Activated T-cell treated with anti-CD3 and anti-CD28 coated beads for 48 hours (primary cell): Measurements from ENCODE around the gene SKIC8.
A peak's percentile ranks its signal among the peaks of the same experiment; 100 is the strongest.

Experiments
- DNase-seq: peaks from one replicate; pipeline ENCODE4 v3.0.0-alpha.2; 2020; ENCODE audit warnings: low read depth

SKIC8 gene

DNA sequence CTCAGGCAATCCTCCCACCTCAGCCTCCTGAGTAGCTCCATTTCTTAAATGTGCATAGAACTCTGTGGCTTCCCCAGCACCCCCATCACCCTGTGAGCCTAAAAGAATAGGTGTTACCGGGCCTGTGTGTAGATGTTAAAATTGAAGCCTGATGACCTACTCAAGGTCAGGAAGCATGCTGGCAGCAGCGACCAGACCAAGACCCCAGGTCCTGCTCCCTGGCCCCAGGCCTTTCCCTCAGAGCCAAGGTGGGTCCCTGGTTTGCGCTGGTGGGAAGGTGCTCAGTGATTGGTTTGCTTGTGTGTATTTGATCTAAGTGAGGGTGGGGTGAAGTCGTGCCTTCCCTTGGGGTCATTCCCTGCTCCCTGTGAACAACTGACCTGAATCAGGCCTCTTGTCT is 22.4 kb upstream of the SKIC8 start:
- no peak for DNase-seq

DNA sequence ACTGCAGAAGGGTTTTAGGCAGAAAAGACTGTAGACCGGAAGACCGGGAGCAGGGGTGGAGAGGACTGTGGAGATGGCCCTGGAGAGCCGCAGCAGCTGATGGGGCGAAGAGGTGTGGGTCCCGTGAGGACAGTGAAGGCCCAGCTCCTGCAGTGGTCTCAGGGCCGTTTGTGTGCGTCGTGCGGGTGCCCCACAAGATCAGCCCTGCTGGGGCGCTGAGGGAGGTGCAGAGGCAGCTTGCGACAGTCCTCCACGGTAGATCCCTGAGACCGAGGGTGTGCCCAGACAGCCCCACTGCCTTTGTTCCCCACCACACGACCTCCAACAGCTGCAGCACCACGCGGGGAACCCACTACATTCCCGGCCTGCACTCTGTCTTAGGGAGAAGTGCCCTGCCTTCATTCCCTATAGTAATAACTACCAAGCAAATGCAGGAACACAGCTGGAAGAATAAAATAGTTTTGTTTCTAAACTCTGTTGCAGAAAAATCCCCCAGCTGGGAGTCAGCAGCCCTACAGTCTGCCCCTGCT is 21.7 kb upstream of the SKIC8 start:
- no peak for DNase-seq

DNA sequence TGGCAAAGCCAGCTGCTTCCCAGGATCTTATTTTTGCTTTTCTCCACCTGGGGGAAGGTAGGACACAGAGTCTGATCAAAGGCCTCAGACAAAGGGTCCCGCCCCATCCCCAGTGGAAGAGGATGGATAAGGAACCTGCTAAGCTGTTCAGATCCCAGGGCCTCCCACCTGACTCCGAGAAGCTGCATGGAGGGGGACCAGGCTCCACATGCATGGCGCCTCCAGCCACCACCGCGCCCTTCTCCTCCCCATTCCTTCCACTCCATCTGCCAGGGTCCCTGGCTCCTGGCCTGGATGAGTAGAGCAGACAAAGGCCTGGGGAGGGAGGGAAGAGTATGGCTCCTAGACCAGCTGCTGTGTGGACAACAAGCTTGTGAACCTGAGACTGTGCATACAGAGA is 20.8 kb upstream of the SKIC8 start:
- DNase-seq: no peak

DNA sequence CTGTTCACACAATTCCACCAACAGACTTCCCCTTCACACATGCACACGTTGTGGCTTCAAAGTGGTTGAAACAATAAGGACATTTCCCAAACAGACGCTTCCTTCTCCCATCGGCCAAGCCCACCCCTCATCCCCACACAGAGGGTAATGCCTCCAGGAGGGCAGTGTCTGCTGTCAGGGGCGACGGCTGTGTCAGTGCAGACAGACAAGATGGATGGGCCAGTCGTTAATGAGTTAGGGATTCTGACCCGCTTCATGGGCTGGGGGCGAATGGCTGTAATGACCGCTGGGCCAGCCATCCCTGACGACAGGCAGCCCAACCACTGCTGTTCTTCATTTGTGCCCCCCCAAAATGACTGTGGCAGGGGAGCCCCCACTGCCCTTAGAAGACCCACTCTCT is 20.2 kb upstream of the SKIC8 start:
- DNase-seq: no peak

DNA sequence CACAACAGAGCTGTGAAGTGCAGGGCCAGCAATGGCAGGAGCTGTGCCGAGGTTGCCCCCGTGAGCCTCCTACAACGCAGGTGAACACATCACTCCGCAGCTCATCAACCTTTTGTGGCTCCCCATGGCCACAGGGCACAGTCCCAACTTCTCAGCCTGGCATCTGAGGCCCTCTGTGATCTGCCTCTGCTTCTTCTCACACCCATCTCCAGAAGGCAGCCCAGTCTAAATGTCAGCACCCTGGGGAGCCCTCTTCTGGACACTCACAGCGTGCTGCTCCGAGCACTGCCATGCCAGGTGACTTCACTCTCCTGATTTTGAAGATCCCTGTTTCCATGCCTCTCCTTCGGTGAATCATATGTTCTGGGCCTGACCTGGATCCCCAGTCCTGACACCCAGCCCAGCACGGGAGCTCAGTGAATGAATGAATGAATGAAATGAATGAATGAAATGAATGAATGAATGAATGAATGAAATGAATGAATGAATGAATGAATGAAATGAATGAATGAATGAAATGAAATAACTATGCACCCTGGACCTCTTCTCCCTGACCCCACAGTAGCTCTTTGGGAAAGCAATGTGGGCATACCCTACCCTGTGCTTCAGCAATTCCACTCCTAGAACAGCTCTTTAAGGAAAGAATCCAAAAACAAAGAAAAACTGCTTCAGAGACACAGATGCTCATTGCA is 17.9 kb upstream of the SKIC8 start:
- DNase-seq: no peak

DNA sequence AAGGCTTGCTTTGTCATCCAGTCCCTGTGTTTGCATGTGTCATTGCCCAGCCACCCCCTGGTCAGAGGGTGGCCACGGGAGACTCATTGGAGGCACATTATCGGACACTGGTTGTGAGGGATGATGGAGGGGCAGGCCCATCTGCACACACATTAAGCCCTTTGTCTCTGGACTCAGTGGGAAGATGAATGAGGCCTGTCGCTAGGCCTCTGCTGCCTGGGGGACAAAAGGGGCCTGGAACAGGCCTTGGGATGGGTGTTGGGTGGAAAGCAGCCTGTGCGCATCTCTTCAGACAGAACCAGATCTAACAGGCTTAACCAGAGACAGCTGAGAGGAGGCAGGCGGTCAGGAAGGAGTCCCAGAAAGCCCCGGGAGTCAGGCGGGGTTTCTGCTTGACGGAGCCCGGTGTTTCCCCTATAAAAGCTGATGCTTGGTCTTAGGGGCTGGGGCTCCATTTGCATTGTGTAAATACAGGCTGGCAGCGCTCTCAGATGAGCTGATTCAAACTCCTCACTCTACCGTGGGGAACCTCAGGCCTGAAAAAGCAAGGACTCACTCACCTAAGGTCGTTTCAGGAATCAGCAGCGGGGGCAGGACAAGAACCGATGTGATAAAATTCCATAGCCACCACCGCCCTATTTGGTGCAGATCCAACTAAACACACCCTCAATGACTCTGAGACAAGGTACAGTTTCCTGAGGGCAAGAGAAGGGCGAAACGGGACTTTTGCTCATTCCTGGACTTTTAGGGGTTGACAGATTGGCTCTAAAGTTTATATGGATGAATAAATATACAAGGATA is 17.1 kb upstream of the SKIC8 start:
- DNase-seq: no peak

DNA sequence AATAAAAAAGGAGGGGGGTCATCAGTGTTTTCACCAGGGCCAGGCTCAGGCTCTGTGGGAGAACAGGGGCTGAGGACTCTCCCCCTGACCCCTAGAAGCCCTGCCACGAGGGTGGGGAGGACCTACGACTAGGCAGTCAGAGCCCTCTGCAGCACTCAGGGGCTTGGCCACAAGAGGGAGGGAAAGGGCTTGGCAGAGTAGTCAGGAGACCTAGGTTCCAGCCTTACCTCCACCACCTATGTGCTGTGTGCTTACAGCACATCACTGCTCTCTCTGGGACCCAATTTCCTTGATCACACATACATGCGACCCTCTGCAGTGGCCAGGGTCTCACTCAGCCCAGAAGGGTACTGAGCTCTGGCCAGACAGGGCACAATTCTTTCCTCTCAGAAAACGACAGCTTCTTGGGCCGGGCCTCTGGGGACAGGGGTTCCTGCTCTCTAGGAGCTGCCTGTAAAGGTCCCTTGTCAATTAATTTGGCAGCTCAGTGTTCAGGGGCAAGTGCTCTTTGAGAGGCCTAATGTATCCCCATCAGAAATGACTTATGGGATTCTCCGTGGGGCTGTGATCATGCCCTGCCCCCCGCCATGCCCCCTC is 16.4 kb upstream of the SKIC8 start:
- no peak for DNase-seq

DNA sequence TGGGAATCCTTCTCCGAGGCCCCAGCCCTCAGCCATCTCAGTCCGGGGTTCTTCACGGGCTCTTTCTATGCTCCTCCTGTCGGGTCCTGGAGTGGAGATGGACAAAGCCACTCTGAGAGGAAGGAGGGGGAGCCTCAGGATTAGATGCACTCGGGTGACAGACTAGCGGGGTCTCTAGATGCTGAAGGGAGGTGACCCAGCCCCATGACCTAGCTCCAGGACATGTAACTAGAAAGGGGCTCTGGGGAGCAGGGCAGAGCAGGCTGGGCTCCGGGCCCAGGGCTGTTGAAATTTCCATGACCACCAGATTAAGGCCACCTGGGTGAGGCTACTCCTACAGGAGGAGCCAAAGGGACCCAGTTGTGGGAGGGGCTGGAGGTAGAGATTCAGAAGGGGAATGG is 14.8 kb upstream of the SKIC8 start:
- DNase-seq: no peak

DNA sequence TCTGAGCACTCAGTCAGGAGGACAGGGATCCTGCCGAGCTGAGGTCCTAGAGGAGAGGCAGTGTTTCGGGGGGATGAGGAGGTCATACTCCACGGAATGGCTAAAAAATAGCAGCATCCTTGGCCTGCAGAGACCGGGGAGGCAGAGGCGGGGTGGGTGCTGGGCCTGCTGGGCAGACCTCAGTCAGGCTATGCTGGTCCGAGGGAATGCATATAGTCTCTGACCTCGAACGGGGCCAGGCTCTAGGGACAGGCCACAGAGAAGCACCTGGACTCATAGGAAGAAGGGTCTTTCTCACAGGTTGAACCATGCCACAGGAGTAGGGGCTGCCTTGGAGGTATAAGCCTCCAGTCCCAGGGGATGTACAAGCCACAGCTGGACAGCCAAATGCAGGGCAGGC is 14.0 kb upstream of the SKIC8 start:
- no peak for DNase-seq

DNA sequence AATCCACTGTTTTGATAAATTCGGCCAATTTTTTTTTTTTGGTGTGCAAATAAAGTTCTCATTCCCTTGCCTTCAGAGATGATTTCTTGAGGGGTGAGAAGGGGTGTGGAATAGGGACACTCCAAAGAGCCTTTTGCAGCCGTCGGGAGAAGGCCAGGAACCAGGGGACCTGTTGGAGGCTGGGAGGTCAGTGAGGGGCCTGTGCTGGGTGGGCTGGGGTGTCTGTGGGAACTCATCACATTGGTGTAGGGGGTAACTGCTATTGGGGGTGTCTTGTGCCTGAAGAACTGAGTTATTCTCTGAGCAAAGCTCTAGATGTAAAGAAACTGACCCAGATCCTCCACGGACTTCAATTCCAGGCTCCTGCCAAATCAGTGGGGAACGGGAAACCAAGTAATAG is 13.5 kb upstream of the SKIC8 start:
- no peak for DNase-seq

DNA sequence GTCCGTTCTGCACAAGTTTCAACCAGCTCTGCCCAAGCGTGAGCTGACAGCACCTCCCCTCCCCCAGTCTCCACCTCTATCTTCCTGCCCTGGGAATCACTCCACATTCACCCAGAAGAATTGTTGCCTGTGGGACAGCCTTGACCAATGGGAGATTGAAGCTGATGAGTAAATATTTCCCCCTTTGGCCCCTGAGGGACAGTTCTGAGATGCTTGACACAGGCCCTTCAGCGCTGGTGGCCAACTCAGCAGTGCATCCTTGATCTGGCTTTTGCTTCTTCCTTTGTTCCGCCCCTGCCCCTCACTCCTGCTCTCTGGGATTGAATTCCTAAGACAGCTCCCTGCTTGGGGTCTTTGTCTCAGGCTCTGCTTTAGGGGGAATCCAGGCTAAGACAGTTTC is 13.1 kb upstream of the SKIC8 start:
- DNase-seq: no peak

DNA sequence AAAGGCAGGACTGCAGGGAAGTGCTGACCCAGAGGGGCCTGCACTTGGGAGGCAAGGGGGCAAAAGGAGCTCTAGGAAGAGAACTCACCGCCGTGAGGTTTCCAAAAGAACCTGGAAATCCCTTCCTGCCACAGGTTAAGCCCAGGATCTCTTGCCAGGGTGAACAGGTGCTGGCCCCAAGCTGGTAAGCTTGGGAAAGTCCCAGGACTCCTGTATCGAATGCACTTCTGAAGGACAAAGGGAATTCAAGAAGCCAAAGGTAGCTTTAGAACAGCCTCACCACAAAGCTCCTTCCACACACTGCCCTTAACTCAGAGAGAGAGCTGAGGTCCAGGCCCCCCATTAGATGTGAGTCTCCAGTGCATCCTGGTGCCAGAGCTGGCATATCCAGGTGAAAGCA is 11.9 kb upstream of the SKIC8 start:
- no peak for DNase-seq

DNA sequence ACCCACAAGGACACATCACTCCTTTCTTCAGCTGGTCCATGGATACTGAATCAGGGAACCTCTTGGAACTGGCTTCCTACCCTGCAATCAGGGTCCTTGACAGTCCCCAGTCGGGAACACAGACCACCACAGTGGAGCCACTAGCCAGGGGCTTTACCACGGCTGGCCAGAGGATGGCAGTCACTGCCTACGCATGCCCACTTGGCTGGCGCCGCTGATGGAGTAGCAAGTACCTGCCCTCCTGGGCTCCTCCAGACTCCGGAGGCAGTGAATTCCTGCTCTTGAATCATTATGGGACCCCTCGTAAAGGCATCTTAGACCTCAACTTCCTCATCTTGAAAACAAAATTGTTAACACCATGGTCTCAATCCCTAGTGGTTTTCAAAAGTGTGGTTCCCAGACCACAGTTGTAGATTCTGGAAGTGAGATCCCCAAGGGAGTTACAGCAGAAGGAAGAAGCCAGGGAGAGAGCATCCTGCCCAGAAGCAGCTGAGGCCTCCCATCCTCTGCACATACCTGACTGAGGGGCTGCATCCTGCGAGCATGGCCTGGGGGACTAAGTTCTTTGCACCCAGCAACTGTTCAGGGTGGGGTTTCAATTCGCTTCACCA is 9.1 kb upstream of the SKIC8 start:
- peak; percentile 57 for DNase-seq

DNA sequence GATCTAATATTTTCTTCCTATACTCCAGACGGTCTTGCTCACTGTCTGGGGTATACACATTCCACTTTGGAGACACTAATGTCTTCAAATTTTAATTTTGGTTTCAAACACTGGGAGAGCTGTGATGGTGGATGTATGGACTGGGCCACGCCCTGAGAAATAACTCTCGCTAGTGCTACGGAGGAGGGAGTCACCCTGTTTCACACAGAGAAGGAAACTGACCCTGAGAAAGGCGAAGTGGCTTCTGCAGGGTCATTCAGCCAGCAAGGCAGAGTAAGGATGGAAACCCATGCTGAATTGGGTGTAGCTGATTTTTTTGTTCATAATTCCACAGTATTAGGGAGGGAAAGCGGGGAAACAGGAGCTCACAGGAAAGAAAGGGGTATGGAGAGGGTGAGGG is 8.6 kb upstream of the SKIC8 start:
- DNase-seq: no peak

DNA sequence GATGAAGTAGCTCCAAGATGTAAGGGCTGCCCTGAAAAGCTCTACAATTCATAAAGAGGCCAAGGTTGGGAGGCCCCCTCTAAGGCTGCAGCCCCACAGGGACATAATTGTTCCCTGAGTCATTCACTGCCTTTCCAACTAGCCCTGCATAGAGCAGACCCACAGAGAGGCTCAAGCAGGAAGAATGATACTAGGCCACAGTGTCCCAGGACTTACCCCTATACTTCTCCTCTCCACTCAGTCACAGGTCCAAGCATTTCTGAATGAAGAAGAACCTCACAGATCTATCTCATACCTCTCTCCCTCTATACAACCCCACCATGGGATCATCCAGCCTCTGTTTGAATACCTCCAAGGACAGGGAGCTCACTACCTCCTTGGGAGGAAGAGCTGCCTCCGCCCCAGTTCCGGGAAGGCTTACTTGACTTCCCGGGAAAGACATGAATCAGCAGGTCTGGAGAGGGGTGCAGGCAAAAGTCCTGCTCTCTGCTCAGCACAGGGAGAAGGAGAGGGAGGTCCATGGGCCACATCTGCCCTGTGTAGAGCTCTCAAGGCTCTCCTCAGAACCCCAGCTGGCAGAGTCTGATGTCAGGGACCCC is 6.9 kb upstream of the SKIC8 start:
- no peak for DNase-seq

DNA sequence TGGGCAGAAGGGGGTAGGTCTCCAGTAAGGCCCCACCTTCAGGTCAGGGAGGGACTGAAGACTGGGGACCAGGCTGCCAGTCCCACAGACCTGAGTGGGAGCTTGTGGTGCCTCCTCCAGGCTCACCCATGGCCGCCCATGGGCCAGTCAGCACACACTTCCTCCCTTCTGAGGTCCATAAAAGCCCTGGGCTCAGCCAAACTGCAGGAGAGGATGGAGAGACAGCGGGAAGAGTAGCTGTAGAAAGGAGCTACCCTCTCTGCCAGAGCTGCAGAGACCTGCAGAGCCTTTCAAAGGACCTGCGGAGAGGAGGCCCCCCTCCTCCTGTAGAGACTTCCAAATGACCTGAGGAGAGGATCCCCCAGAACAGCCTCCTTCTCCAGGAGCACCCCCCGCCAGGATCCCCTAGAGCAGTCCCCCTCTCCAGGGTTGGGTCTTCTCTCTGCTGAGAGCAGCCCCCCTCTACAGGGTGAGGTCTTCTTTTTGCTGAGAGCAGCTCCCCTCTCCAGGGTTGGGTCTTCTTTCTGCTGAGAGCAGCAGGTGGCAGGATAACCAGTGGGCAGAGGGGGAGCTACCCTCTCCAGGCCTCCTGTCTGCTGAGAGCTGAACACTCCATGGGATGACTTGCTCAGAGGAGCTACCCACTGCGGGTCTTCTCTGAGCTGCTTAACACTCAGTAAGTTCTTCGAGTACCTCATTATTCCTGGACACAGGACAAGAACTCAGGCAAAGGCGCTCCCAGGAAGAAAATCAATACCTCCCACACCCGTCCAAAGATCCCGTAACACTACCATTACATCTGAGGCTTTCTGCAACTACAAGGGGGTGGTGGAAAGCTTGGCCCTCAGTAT is 5.0 kb upstream of the SKIC8 start:
- DNase-seq: no peak

DNA sequence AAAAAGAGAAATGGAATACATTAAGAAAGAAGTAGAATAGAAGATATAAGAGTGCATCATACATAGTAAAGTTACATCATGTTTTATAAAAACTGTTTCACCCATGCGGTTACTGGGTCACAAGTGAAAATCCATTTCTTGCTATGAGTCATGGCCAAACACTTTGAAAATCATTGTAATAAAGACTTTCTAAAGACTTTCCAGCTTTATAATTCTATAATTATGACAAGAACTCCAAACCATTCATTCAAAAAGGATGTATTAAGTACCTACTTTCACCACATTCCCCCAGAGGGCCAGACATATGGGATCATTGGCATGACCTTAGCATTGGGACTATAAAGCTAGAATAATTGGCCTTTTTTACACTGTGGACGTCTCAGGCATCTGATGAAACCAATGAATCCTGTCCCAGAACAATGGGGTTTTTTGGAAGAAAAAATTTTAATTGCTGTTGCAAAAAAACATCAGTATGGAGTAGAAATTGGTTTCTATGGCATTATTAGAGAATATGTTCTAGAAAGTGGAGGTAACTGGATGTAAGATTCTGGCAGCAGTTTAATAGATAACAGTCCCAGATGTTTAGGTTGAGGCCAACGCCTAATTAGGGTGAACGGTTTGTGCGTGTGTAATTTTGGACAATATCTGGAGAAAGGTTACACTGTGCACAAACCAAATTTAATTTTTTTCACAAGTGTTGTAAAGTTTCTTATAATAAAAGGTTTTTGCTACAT is 3.3 kb upstream of the SKIC8 start:
- DNase-seq: no peak

DNA sequence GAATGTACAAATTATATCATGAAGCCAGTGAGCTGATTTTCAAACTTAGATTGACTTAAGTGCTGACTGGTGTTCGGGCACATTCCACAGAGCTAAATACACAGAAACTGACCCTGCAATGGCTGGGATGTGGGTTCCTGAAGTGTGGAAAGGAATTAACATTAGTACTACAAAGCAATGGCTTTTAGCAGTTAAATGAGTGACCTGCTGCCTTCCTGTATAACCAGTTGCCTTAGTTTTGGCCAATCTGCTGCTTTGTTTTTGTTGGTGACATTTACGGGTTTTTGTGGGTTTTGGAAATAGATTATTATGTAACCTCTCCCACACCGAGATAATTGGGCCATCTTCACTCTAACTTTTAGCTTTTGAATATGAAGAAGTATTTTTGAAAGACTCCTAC is 2.4 kb upstream of the SKIC8 start:
- no peak for DNase-seq

DNA sequence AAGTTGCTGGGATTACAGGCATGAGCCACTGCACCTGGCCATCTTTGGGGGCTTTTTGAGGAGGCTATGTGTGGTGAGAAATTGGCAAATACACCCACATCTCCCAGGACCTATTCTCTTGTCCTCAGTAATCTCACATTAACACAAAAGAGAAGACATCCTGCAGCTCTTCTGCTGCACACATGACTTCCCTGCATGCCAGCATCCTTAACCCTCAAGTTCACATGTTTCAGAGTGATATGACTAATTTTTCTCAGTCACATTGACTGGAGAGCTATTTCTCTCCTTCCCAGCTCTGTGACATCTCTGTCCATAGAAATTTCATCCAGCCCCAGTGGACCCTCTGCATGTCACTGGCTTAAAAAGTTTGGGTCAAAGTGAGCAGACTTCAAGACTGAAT is 1.9 kb upstream of the SKIC8 start:
- DNase-seq: no peak

DNA sequence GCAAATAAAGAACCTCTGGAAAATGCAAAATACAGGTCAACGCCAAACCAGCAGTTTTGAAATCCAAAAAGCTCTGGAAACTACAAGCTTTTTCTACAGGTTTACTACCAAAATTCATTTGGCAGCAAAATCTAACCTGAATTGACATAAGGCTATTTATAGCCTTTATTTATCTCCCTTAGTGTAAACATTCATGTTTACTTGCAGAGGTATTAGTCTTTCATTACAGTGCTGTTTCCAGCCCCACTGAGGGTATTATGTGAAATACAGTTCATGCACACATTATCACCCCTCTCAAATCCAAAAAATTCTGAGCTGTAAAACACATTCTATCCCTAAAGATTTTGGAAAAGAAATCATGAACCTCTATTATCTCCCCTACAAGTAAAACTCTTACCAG is 7.2 kb downstream of the SKIC8 start:
- DNase-seq: no peak

DNA sequence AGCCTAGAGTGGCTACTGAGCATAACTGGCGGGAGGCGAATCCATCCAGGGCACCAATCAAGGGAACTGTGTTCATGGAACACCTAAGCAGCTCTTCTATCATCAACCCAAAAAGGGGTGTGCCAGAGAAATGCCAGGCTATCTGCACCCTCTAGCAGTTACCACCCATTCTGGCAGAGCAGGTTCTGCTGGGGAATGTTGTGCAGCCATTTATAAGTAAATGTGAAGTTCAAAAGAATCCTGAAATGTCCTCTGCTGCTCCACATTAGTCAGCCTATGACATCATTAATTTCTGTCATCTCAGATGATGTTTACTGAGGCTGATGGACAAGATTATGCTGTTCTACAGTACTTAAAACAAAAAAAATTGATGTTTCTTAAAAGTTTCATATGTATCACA is 7.7 kb downstream of the SKIC8 start:
- DNase-seq: no peak
